GM13977 (cell line): ENCODE data around the gene SRRM1.

Experiments
- DNase-seq: peaks from one replicate; pipeline ENCODE4 v3.0.0; 2012; ENCODE audit warnings: low spot score
- CTCF ChIP-seq: IDR thresholded peaks from 2 replicates; pipeline ENCODE4 v1.5.1; 2012; ENCODE audit warnings: mild to moderate bottlenecking, control low read depth; ENCODE audit not compliant: insufficient read depth; ENCODE audit errors: extremely low read depth, missing control alignments
- in situ Hi-C: fragments of 300-500 bp; cut with MboI; formaldehyde crosslinking; loops from one replicate; pipeline ENCODE4 v1.12.0; 2022; ENCODE audit warnings: low sequenced_read_pairs, low pct_unique_long_range_greater_than_20kb, mixed read lengths, inconsistent platforms; ENCODE audit not compliant: unreplicated experiment

Gene SRRM1

DNA sequence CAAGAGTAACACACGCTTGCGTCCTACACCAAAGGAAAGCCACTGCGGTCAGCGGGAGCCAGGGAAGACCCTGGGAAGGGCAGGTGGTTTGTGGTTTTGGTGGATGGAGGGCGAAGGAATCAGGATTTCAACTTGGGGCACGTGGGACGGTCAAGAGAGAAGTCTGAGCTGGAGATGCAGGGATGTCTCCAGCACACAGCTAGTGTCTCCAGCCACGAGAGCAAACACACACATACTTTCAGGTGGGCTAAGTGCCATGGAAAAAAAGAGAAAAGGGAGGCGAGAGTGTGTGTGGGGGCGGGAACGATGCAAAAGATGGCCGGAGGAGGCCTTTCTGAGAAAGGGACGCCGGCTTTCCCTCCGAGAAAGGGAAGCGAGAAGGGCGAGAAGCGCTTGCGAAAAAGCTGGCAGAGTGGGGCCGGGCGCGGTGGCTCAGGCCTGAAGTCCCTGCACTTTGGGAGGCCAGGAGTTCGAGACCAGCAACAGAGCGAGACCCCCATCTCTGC is 1.4 kb upstream of the SRRM1 start:
- TF ChIP-seq CTCF = no peak
- in situ Hi-C loops = no loop called here
- peak; percentile 38 for DNase-seq

- no peak for DNase-seq
- no peak for TF ChIP-seq CTCF
- in situ Hi-C loops = no loop called here
Measured at GRCh38 chr1:24643363-24644099, 429 bp downstream of the SRRM1 start.

DNA sequence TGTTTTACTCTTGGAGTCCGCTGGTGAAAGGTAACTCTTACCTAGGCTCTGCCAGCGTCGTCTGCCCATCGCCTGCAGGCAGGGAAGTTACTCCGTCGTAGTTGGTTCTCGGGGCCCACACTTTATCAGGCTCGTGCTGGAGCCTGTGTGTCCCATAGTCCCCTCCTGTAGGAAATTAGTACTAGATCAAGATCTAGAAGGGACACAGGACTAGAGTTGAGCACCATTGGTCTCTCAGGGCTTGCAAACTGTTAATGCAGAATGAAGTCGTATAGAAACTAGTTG is 940 bp downstream of the SRRM1 start:
- in situ Hi-C loops = no loop called here
- no peak for DNase-seq
- TF ChIP-seq CTCF = no peak

DNA sequence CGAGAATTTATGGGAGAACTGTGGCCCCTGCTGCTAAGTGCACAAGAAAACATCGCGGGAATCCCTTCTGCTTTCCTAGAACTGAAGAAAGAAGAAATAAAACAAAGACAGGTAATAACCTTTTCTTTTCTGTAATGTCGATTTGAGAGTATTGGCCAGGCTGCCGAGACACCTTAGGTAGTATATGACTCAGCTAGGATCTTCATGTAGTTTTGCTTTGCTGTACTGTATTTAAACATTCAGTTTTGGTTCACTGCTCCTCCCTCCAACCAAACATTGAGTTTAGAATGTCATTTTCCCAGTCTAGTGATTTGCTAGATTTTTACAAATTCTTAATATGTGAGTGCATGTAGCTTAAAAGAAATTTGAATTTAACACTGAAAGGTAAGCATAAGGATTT is 5.8 kb downstream of the SRRM1 start:
- in situ Hi-C loops = no loop called here
- no peak for DNase-seq
- TF ChIP-seq CTCF = no peak

- in situ Hi-C loops = no loop called here
Measured at GRCh38 chr1:24652382-24652781, 9.3 kb downstream of the SRRM1 start.

DNA sequence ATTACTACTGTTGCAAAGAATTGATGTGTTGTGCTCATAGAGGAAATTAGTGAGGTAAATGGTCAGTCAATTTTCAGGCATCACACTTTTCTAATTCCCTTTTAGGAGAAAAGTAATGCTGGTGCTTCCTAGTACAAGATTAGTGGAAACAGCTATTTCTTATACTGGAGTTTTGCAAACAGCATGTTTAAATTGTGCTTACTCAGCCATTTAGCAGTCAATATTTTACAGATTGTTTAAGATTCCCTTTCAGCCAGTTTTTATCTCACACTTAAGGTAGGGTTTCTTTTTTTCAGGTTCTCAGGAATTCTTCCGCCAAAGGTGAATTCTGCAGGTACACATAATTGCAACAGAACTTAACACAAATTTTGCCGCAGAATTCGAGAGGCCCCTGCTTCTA is 10.9 kb downstream of the SRRM1 start:
- in situ Hi-C loops = no loop called here
- no peak for DNase-seq
- TF ChIP-seq CTCF = no peak

More at GRCh38 chr1:24652382-24652781, 9.3 kb downstream of the SRRM1 start:
- TF ChIP-seq CTCF = no peak
- no peak for DNase-seq
